Muscle of arm (tissue), 12 donors: ENCODE data around the gene NPAS3. TPM values are rescaled to one million over a fixed set of nuclear protein-coding genes. Genes with fewer than 3 reads are reported as not detected.

Experiments used
- DNase-seq: peaks from one replicate; pipeline ENCODE4 v3.0.0-alpha.2; 2013
- polyA plus RNA-seq, 12 donors: library from polyadenylated mRNA; unstranded; fragments of 120-200 nt; gene quantifications; one replicate each; pipeline ENCODE4 v1.2.1, GENCODE V29; 2013; ENCODE audit not compliant: insufficient read length in 12 of 12

The NPAS3 gene
- polyA plus RNA-seq, 12 donors: 4.5 to 8.8 (median 5.7) TPM; not detected in 1

DNA sequence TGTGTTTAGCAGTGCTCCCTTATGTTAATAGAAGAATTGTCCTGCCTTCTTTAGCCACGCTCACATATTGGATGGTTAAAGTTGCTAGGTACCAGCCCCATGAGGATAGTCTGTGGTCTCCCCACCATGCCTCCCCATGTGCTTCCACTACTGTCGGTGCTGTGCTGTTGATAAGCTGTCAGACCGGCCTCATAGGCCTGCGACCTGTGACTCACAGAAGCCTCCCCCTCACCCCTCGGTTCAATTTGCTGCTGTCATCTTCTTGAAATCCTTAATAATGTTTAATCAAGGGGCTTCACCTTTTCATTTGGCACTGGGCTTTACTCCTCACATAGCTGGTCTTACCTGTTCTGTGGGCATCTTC lies 227.2 kb downstream of the NPAS3 start:
- no peak for DNase-seq

DNA sequence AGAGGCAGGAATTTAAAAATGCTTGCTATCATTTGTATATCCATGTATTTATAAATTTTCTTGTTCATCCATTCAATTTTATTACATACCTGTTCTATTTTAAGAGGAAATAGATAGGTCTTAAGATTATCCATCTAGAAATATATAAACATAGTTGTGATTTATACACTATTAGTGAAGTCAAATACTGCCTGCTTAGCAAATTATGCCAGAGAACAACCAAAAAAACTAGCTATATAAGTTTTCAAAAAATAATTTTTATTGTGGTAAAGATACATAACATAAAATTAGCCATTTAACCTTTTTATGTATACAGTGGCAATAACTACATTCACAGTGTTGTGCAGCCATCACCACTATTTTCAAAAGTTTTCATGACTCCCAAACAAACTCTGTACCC lies 237.3 kb downstream of the NPAS3 start:
- DNase-seq: no peak

DNA sequence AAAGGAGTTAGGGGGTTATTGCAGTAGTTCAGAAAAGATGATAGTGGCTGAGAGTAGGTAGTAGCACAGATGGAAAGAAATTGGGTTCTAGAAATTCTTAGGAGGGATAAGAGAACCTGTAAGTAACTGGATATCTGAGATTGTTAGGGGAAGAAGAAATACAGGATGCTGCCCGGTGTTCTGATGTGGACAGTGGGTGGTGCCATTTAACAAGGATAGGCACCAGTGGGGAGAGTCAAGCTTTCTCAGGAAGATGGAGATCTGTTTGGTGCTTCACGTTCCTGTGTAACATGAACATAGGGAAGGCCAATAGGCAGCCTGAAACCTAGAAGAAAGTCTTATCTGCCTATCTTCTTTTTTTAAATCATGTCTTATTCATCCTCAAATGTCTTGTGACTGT lies 245.9 kb downstream of the NPAS3 start:
- no peak for DNase-seq

DNA sequence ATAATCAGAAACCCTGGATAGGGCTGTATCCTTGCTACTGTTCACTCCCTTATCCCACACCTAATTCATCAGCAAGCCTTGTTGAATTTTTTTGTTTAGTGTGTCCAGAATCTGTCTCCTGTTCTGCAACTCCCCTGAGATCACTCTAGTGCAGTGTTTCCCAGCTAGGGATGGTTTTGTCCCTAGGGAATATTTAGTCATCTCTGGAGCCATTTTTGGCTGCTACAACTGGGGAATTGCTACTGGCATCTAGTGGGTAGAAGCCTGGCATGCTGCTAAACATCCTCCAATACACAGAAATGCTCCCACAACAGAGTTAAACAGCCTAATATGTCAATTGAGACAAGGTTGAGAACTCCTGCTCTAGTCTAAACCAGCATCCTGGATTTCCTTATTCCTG lies 248.0 kb downstream of the NPAS3 start:
- no peak for DNase-seq

DNA sequence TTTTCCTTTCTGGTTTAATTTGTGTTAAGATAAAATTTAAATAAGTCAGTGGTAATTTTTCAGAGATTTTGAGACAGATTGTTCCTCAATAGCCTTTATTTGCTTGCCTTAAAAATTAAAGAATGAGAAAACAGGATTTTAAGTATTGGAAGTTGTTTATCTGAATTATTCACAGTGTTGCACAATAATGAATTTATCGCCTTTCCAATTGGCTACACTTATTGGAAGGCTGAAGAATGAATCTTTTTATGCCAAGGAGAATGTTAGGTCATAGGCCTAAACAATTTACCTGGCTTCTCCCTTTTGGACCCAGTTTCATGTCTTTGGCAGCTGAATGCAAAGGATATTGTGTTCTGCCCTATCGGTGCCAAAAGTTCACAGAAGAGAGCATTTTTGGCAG lies 250.2 kb downstream of the NPAS3 start:
- no peak for DNase-seq

DNA sequence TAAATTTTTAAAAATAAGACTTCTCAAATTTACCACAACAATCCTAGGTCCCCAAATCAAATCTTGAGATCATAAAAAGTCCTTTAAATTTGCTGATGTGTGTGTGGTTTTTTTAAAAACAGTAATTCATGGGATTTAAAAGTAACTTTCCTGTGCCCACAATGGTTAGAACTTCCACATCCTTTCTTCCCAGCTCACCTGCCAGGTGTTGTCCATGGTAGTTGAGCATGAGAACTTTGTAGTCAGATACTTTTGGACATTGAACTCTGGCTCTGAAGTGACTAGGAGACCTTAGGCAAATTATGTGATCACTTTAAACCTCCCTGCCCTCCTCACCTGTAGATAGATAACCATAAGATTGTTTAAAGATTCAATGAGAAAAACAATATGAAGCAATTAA lies 253.2 kb downstream of the NPAS3 start:
- DNase-seq: no peak

DNA sequence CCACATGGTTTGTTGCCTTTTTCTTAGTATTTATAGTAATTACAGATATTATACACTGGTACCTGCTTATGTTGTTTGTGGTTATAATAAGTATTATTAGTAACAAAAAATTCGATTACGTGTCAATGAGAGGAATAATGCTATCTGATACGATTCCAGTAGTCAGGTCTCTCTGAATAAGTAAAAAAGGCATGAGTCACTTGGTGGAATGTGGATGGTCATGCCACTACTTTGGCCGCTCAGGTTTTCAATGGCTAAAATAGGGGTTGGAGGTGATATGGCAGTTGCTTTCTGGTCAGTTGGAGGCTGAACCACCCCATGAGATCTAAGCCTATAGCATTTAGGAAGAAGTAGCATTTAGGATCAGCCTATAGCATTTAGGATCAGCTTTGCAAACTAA lies 255.9 kb downstream of the NPAS3 start:
- DNase-seq: no peak

DNA sequence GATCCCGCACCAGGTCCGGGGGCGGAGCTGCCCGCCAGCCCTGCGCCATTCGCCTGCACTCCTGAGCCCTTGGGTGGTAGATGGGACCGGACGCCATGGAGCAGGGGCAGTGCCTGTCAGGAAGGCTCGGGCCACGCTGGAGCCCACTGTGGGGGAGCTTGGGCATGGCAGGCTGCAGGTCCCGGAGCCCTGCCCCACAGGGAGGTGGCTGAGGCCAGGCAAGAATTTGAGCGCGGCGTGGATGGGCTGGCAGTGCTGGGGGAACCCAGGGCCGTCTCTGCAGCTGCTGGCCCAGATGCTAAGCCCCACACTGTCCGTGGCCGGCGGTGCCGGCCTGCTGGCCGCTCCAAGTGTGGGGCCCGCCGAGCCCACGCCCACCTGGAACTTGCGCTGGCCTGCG lies 260.0 kb downstream of the NPAS3 start:
- DNase-seq: no peak

DNA sequence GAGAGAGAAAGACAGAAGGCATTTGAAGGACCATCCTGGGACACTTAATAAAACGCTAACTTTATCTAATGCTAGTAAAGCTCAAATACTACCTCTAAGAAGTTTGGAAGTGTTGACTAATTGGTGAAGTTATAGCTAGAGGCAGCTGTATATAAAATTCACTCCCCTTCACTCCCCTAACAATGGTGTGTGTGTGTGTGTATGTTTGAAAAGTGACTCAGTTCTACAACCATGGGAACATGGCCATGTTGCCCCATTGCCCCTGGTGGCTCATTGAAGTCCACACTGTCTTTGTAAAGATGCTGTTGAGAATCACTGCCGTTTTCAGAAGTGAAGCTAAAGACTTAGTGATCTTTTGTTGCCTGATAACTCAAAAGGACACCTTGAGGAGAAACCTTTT lies 262.4 kb downstream of the NPAS3 start:
- DNase-seq: no peak

DNA sequence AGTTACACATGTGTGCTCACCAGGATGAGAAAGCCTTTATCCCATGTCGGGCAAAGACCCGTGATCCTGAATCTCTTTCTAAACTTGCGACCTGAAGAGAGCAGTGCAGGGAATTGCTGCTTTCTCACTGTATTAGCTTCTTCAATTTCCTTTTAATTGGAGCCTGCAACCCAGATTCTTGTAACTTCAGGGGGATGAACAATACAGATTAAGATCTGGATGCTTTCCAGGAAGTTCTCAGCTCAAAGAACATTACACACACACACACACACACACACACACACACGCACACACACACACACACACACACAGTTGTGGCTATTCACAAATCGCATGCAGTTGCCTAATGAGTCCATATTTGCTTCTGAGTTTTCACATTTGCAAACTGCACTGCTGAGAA lies 268.3 kb downstream of the NPAS3 start:
- DNase-seq: no peak

DNA sequence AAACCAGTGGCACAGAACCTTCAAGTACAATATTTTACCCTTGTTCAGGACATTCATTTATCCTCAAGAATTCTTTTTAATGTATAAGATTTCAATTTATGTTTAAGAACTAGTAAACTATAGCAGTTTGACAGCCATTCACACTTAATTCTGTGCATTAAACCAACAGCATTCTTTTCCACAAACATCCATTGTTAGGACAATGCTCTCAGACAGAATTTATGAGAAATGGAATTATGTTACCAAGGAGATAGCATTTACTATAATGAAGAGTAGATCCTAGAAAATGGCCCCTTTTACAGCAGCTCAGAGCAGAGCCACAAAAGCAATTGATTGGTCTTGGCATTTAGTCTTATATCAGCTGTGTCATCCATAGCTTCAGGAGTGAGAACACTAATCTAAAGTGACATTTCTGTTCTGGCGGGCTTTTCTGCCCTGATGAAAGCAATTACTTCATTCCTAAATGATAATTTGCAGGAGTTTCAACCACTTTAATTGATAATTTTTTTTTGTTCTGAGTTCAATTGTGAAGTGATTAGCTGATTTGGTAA lies 268.9 kb downstream of the NPAS3 start:
- DNase-seq: no peak

DNA sequence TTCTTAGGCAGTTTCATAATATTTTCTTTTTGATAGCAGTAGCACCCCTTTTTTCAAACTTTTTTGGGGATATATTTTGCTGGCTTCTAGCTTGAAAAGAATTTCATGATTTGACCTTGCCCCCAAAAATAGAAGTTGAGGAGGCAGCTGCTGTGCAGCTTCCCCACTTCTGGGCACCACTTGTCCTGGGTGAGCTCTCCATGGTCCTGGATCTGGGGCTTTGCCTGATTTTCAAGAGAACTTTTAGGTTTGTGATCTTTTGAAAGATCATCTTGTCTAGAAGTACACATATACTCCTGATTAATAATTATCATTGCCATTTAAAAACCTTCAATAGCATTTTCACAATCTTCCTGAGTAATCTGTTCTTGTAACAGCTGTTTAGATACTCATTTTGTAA lies 271.6 kb downstream of the NPAS3 start:
- peak; percentile 52 for DNase-seq

DNA sequence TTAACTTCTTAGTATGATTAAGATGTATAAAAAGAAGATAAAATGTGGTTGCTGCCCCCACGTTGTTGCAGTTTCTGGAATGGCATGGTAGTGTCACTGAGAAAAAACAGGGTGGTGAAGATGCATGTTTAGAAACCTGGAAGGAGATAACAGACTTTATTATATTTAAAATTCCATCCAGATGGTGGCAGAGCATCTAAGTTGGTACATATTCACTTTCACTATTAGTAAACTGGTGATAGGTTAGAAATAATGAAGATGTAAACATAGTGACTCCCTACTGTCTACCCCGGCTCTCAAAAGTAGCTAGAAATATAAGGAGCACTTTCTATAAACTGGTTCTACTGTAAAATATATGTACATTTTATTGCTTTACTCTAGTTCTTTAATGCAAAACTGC lies 279.3 kb downstream of the NPAS3 start:
- no peak for DNase-seq

DNA sequence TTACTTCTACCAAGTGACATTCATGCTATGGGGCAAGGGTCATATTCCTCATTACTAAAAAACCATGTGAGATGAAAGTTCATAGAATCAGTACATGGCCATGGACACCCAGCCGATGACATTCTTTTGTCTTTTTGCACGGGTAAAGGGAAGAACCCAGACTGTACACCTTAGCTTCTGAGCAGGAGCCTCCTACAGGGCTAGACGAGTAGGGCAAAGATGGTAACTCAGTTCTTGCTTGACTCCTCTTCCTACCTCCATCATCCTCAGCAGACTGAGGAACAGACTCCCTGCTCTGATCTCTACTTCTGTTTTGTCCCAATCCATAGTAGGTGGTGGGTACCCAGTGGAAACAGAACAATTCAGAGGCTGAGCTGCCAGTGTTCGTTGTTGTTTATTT lies 281.3 kb downstream of the NPAS3 start:
- DNase-seq: no peak

DNA sequence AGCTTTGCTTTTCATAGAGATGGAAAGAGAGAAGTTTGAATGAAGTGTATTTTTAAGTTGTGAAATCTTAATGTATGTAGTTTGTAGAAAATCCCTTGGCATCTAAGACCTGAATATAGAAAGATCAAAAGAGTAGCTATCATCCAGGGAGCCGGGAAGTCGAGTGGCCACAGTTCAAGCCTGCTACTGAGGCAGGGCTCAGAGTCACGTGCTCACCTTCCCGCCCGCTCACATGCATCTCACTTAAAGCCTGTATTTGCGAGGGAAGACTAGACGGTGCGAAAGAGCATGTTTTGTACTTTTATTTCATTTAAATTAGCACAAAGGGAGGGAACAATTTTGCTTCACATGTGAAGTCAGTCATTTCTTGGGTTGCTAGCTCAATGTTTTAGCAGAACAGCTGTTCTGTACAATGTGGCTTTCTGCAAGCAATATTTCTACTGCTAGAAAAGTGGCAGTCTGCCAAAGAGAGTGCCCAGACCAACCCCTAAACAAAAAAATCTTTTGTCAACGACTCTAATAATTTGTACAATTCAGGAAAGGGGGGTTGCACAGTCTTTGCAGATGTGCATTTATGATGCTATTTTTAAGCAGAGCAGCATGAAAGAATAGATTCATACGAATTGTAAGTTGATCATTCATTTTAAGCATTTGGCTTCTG lies 290.7 kb downstream of the NPAS3 start:
- DNase-seq: peak; percentile 54

DNA sequence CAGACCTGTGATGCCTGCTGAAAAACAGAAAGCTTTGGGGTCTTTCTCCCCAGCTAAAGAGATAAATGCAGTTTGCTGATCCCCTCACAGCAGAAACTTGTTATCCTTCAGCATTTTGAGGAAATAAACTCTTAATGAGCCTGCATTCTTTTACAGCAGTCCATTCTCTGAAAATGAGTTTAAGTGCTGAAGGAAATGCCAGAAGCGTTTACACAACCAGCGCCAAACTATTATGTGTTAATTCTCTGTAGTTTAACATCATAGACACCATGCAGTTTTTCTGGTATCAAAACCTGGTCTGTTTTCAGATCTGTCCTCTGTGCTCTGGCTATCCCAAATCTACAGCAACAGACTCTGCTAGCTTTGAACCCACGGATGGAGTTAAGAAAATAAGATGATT lies 291.3 kb downstream of the NPAS3 start:
- no peak for DNase-seq

DNA sequence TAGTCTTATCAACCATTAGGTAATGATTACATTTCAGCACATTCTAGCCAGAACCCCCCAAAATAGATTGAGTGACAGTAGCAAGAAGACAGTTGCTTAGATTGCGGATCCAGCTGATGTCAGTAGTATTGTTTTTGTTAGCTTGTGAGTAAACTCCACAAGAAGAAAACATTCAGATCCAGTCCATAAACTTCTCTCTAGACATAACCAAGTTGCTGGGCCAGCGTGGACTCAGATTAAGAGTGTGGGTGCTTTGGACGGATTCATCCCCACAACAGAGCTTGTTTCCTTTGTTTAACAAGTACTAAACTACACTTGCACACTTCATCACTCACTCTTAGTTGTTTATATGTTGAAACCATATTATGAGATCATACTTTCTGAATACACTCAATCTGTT lies 293.4 kb downstream of the NPAS3 start:
- DNase-seq: no peak

DNA sequence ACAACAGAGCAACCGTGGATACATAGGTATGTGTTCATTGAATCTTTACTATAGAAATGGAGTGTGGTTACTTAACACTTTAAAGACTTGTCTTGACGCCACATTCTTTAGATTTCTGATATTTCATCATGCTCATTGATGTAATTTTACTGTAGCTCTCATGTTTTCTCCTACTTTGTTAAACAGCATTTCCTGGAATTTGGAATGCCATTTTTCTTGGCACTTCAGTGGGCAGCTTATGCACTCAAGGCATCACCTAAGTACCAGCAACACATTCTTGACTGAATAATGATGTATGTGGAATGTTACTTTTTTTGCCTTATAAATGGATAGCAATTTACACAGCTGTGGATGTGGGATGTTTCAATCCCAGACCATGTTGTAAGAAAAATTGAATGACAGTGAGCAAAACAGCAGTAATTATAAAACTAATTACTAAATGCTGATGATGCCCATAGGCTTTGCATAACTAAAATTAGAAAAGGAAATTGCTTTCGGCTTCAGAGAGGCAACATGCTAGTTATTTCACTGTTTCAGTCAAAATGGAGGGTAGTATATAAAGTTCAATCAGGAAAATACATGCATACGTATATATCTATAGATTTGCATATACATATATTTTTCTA lies 298.5 kb downstream of the NPAS3 start:
- no peak for DNase-seq

DNA sequence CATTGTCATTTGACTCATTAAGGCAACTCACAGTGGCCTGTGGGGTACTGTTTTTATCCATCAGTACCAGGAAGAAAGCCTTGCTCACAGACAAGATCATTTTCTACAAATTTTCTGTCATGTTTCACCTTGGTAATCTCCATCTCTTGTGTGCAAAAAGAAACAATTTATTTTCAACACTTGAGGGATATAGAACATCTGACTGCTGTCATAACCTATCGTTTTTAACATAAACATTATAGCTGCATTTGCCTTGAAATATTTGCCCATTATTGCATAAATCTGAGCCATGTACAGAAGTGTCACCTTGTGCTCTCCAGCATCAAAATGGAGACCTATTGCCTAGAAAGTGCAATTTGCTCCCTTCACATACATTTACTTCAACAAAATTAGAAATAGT lies 300.8 kb downstream of the NPAS3 start:
- no peak for DNase-seq

DNA sequence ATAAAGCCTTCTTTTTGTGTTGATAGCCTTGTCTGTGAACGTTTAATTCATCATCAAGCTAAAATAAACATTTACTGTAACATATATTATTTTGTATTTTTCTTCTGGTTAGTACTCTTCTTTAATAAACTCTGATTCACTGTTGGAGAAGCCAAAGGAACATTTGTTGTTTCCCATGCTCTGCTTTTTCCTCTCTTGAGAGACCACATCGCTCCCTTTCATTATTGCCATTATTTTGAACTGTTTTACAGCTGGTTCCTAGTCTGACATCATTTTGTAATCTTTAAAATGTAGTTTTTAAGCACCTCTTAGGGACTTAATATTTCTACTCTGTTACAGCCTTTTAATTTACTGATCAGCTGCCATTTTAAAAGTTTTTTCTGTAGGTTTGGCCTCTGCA lies 301.8 kb downstream of the NPAS3 start:
- DNase-seq: peak; percentile 81

DNA sequence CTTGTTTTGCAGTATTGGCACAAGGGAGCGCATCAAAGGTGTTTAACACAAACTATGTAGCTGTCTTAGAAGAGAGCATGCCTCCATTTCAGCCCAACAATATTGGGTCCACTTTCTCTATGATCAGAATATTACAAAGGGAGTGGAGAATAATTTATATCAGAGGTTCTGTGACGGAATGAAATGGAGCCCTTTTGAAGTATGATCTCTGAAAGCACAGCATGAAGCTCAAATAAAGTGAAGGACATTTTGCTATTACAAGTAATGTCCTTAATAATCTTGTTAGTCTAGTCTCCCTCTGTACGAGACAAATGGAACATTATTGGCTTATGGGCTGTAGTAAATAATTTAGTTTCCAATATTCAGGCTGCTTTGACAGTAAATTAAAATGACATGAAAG lies 302.7 kb downstream of the NPAS3 start:
- DNase-seq: no peak

DNA sequence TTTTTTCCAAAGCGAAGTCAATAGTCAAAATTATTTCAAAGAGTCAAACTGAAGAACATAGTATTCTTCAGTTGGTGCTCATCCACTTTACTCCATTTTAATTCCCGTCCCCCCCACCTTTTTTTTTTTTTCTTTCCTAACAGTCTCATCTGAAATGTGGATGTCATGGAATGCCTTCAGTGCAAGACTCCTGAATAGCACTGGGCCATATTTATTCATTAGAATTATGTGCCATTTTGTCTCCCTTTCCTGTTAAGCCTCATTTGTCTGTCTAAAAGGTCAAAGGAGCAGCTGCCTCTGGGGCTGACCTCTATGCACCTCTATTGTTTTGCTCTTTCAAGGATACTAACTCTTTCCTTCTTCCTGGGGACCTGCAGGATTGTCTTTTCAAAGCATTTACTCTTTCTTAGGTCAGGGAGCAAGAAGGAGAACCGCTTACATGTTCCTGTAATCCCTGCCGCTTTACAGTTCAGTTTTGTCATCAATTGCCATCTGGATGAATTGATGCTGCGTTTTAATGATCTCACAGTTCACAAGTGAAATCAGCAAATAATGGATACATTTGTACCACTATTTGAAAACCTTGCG lies 310.6 kb downstream of the NPAS3 start:
- no peak for DNase-seq

DNA sequence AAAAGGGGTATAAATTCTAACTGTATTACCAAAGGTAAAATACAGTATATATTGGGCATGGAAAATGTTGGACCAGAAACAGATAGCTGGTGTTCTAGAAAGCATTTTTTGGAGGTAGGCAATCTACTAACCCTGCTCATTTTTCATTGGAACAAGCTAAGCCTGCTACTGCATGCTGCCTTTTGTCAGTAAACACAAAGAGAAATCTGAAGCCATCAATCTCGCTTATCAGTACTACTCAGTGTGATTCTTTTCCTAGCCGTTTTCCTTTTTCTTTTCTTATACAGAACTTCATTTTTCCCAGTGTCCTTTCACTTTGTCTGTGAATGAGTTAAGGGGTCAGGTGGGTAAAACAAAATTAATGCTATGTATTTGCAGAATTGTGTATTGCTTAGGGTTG lies 312.3 kb downstream of the NPAS3 start:
- DNase-seq: no peak

DNA sequence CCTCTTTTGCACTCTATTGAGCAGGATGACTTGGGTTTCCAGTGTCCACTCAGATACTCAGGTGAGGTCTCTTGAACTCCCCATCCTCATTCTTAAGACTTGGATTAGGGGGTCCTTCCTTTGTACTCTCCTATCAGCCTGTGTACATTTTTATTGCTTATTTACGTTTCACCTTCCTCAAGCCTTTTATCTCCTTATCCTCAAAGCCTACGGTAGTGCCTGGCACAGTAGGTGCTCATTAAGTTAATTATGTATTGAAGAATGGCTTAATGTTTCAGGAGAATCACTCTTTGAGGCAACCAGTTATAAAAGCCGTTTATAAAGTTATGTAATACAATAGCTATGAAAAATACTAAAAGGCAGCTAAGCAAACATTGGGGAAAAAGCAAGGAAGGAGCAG lies 315.7 kb downstream of the NPAS3 start:
- no peak for DNase-seq
